DMS 273 (cell line): ENCODE results near the gene TEX12.
"Not testable (repeated sequence)": the region's sequence is repeated elsewhere in the genome, so short reads cannot be mapped to it uniquely, and the experiment has no call there.

ENCODE experiments used
- DNase-seq: peaks from one replicate; lab custom pipeline; 2025; ENCODE audit not compliant: unreplicated experiment; lab: John Stamatoyannopoulos, UW

TEX12 gene, protein sequence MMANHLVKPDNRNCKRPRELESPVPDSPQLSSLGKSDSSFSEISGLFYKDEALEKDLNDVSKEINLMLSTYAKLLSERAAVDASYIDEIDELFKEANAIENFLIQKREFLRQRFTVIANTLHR

DNA sequence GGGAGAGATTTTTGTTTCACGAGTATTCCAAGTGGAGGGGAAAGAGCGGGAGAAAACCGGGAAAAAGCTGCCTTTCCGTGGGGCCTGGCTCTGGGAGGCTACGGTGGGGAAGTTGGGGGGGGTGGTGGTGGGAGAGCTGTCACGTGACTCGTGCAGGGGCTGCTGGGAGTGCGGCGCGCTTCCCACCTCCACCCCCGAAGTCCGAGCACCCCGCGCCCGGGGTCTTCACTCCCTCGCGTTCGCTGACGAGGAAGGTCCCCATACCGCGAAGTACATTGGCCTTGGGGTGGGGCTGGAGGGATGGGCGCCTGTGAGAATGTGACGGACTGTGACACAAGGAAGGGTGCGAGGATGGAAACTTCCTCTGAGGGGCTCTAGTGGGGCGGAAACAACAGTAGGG is at the start of gene TEX12:
TSS of gene TEX12 (plus strand) at position 228 of the 400 bp plus-strand sequence. CDS start 1,897 bp downstream, outside the sequence.
- DNase-seq, result no peak

DNA sequence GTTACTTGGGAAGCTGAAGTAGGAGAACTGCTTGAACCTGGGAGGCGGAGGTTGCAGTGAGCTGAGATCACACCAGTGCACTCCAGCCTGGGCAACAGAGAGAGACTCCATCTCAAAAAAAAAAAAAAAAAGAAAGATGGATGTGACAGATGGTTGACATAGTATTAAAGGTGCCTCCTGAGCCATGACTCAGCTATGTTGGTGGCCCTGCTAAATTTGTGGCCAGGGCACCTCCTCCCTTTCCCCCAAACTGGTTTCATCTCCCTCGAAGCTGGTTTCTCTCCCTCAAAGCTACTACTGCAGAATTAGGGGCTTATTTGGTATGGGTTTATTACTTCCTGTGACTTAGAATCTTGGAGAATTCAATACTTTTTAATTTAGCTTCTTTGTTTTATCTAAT is 49.0 kb upstream of the TEX12 start:
- DNase-seq, result peak; percentile 17

DNA sequence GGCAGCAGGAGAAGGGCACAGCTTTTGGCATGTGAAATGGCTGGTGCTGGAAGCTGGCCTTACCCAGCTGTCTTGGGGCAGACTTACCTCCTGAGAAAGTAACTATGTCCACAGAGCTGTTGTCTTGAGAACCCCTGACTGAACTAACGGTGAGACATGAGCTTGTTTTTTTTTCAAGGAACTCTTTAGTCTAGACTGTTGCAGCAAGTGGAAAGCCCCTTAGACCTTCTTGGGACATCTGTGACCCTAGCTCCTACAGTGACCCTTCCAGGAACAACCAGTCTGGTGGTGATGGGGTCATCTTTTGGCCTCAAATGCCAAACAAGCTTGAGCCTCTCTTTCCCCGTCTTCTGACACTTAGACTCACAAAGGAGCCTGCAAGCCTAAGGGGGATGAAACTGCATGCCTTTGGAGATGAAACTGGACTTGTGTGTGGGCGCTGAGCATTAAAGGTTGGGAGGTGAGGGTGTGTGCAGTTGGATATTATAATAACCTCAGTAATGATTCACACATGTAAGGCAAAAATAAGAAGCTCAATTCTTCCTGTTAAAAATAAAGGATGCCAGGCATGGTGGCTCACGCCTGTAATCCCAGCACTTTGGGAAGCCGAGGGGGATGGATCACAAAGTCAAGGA is 45.1 kb upstream of the TEX12 start:
- no peak for DNase-seq

DNA sequence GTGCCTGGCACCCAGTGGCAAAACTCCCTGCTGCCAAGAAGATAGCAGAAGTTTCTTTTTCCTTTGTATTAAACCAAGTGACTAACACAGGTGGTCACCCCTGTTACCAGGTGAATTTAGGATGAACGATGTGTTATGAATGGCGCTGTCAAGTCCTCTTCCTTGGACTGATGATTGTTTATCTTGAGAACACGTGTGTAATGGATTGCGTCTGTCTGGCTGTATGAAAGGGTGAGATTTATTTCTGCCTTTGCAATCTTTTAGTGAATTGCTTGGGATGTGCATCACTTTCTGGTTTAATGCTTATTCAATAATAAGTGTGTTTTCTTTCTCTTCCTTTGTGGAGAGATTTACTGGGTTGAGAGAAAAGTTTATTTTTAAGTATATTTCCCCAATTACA is 44.0 kb upstream of the TEX12 start:
- DNase-seq, result no peak

DNA sequence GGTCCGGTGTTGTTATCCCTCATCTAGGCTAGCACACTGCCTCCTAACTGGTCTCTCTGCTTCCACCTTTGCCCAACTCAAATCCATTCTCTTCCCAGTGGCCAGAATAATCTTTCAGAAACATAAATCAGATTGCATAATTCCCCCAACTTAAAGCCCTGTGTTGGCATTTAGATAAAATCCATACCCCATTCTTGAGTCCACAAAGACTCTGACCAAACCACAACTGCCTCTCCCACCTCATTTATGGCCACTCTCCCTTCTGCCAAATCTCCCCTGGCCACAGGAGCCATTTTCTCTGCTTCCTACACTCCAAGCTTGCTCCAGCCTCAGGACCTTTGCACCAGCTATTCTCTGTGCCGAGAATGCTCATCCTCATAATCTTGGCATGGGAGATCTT is 40.1 kb upstream of the TEX12 start:
- no peak for DNase-seq

DNA sequence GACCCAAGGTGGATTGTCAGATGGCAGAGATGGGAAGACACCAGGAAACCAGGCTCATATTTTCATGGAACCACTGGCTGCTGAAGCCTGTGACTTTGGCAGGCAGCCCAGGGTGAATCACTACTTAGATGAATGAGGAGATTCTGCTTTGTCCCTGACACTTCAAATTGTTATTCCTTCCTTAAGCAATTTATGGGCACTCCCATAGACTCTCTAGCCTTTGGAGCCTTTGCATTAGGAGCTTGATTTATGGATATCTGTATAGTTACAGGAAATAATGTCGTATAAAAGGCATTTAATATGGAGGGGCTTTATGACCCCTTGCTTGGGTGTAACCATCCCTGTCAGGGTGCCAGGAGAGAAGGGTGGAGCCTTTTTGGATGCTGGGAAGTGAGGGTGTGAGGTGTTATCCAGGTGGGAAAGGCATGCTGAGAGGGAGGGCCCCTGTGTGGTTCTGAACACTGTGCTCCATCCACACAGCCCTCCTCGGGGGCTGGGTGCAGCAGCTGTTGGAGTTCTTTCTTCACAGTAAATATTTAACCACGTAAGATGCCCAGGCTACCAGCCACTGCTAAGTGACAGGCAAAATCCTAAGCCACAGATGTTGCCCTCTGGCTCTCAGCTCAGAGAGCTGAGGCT is 38.6 kb upstream of the TEX12 start:
- DNase-seq, result peak; percentile 33

DNA sequence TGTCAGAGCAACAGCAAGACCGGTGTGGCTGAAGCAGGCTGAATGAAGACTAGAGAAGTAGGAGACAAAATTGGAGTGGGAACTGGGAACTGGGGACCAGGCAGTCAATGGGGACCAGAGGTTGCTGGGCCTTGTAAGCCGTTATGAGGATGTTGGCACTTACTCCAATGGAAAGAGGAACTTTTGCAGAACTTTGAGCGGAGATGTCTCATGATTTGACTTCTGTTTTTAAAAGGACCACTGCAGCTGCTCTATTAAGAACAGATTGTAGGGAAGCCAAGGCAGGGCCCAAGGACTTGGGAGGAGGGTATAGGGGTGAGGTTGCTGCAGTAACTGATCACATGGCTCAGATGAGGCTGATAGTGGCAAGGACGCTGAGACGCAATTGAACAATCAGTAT is 37.5 kb upstream of the TEX12 start:
- no peak for DNase-seq

DNA sequence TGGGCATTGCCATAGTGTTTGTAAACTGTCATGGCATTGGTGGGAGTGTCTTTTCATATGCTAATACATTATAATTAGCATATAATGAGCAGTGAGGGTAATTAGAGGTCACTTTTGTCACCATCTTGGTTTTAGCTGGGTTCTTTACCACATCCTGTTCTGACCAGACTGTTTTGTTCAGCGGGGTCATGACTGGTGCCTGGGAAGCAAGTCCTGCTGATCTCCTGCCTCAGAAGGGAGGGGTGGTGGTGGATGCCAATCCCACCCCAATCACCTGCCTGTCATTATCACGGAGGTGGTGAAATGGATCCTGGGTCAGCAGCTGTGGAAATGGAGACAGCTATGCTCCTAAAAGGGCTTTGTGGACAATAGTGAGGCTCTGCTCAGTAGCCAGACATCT is 34.4 kb upstream of the TEX12 start:
- no peak for DNase-seq

DNA sequence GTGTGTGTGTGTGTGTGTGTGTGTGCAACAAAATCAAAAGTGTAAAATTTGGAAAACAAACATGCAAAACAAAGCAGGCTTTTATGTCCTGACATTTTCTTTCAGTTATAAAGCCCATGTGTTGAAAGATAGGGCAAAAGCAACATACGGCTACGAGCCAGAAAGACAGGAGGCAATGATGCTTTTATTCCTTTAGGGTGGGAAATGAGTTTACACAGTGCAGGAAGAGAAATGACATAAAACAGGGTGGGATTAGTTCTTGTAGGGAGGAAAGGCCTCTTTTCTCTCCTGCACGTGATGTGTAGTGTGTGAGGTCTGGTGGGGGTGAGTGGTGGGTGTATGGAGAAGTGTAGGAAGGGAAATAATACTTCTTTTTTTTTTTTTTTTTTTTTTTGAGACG is 32.7 kb upstream of the TEX12 start:
- DNase-seq, result no peak

DNA sequence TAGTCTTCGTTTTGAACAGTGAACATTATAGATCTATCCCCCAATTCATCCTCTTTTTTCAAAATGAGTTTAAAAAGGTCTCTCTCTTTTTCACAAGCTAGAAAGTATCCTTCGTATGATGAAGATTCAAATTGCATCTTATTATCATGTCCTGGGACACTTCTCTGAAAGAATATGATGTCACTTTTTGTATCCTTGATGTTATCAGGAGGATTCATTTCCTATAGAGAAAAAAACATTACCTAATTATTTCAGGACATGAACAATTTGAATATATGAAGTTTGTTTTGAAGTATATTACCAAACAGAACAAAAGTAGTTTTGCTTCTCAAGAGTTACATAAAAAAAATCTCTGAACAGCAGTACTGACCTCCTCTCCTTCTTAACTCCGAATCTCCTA is 23.6 kb upstream of the TEX12 start:
- DNase-seq, result no peak

DNA sequence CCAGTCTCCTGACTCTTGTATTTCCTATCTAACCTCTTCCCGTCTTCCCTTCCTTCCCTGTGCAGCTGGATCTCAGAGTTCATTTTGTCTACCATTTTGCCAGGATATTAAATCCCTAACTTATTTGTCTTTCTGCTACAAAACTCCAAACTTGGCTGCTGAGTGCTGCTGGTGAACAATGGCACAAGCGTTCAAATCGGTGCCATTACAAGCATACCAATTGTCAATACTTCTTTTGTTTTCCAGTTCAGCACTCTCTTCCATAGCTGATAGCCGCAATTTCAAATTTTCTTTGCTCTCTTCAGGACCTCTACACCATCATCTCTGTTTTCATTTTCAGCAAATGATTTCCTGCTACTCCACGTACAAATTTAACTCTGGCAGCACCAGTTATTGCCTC is 16.7 kb upstream of the TEX12 start:
- DNase-seq, result no peak

DNA sequence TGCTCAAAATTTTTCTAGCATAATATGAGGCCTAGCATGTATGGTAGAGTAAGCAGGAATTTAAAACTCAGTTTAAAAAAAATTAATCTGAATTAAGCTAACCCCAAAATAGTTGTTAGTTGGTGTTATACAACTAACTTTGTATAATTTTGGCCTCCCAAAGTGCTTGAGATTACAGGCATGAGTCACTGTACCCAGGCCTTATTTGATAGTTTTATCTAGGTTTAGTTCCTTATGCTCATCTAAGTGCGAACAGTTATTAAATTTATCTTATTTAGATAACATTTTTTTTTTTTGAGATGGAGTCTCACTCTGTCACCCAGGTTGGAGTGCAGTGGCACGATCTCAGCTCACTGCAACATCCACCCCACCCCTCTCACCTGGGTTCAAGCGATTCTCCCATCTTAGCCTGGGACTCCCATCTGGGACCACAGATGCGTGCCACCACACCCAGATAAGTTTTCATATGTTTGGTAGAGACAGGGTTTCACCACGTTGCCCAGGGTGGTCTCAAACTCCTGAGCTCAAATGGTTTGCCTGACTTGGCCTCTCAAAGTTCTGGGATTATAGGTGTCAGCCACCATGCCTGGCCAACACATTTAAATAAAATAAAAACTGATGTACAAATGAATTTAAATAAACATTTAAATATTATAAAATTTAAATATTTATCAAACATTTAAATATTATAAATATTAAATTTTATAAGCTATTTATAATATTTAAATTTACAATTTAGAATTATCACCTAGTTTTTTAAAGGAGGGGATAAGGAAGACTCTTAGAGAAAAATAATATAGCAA is 10.8 kb upstream of the TEX12 start:
- no peak for DNase-seq

DNA sequence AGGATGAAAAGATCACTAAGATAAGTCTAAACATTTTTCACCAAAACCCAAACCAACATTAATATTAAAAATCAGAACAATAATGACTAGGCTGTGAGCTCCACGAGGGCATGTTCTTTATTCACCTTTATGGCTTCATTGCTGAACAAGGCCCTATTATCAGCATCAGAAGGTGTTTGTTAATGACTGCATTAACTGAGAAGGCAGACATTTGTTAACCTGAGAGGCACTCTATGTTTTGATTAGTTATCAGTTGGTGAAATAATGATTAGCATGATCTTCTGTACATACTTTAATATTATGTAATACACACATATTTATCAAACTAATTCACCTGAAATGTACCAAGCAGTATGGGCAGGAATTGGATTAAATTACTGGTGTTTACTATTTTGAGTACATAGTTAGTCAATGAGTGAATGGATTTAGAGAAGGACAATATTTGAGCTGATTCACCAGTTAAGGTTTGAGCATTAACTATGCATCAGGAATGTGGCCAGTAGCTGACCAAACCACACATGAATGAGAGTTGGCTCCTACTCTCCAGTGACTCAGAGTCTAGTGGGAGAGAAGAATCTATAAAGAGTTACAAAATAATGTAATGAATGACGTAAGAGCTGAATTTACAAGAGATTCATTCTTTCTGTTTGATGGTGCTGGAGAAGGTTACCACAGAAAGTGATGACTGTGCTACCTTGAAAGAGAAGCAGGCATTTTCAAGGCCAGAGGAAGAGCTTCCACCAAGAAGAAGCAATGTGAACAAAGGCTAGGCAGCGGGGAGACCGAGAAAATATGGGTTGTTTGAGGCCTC is 10.0 kb upstream of the TEX12 start:
- no peak for DNase-seq

DNA sequence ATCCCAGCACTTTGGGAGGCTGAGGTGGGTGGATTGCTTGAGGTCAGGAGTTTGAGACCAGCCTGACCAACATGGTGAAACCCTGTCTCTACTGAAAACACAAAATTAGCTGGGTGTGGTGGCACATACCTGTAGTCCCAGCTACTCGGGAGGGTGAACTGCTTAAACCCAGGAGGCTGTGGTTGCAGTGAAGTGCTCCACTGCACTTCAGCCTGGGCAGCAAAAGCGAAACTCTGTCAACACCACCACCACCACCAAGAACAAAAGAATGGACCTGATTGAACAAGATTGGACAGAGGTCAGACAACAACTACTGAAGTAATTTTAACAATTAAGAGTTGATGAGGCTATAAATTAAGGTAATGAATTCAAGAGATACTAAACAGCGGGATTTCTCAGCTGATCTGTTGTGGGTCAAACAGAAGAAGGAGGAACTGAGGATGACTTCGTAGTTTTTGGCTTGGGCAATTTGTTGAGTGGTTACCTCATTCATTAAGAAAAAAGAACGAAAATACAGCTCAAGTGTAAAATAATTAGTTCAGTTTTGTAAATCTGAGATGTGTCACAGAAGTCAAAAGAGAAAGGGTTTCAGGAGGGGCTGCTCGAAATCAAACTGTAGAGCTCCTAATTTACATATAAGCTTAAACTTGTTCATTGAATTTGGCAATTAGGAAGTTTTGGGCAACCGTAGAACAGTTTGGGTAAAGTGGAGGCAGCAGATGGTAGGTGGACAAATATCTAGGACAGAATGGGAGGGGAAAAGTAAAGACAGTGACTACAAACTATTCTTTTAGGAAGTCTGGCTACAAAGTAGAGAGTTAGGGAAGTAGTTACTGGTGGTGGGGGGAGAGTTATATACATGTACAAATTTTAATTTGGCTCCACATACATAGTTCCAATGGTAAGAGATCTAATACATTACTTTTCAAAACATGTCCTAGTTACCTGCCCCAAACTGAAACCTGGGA is 7.8 kb upstream of the TEX12 start:
- no peak for DNase-seq

DNA sequence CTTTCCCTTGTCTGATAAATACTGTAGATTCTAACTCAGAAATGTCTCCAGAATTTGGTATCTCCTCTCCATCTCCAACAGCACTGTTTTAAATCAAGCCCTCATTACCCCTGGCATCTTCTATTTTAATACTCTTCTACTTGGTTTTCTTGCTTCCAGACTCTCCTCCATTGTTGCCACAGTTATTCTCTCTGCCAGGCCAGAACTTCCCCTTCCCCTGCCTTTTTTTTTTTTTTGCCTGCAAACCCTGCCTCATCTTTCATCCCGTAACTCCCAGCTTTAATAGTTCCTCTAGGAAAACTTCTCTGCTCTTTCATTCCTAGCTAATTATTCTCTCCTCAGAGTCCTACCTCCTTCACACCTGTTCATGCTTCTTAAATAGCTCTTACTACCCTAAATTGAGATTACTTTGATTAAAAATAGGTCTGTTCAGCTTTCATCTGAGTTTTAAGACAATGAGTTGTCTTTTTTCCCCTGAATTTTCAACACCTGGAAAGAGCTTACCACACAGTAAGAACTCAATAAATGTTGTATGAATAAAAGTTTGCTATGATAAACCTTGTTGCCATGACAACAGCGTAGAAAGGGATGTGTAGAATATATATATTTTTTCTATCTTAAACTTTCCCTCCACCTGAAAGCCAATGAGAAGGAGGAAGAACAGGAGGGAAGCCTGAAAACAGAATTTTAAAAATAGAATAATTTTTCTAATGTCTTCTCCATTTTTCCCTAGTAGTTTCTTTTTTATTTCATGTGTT is 6.9 kb upstream of the TEX12 start:
- no peak for DNase-seq

DNA sequence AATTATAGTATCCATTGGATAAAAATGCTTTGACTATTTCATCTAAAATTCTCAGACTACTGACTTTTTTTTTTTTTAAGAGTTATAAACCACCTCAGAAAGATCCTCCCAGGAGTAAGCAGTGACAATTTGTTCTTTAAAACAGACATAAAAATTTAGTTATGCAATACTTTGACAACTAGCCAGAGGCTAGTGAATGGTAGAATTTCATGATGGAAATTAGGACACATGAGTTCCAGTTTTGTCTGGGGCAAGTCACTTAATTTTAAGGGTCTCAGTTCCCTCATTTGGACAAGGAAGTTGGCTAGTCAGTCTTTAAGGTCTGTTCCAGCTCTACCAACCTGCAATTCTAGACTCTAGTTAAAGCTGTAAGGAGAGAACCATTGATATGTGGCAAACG is 6.2 kb upstream of the TEX12 start:
- DNase-seq, result no peak

DNA sequence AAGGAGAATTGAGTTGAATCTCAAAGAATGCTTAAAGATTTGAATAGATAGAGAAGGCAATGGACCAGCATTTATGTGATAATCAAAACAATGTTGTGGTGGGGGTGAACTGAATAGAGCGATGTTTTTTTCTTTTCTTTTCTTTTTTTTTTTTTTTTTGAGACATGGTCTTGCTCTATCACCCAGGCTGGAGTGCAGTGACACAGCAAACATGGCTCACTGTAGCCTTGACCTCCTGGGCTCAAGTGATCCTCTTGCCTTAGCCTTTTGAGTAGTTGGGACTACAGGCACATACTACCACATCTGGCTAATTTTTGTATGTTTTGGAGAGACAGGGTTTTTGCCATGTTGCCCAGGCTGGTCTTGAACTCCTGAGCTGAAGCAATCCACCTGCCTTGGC is 5.0 kb upstream of the TEX12 start:
- not testable (repeated sequence) for DNase-seq

DNA sequence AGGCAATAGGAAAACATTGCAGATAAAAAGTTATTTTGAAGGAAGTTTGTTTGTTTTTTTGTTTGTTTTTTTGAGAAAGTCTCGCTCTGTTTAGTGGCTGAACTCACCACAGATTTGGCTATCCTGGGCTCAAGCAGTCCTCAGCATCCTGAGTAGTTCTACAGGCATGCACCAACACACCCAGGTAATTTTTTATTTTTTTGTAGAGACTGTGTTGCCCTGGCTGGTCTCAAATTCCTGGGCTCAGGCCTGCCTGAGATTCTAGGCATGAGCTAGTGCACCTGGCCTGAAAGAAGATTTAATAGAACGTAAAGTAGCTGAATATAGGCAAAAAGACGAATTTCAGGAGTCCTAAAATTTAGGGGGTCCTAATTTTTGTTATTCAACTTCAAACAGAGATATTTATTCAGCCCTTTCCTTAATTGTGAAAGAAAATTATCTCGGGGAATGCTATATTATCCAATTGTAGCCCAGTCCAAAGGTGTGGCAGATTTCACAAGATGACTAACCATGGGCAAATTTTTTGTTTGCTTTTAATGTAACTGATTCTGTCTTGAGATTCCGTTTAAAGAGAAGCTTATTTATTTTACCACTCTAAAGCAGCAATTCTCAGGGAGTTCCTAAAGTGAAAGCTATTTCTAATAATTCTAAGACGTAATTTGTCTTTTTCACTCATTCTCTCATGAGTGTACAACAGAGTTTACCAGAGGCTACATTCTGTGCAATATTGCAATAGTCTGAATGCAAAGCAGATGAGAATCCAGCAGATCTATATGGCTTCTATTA is 4.2 kb upstream of the TEX12 start:
- DNase-seq, result no peak
